HuH-7.5 (cell line): ENCODE results near the gene RASGRP1.

Experiments used
- DNase-seq: peaks from one replicate; pipeline ENCODE4 v3.0.0; 2011; ENCODE audit warnings: low spot score

RASGRP1 gene

DNA sequence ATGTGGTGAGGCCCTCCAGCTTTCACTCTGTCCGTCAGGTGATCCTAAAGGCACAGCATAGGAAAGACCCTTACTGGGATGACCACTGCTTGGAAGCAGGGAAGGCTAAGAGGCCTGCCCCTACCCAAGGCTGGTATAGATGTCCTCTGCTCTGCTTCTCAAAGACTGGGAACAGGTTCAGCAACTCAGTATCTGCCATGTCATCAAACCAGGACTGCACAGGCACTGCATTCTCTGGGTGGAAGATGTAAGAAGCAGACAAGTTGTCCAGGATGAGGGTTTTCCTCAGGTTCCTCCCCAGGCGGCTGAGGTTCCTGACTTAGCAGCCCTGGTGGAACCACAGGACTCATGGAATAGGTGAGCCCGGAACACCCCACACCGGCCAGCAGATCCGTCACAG lies 106.0 kb downstream of the RASGRP1 start:
- DNase-seq: no peak

DNA sequence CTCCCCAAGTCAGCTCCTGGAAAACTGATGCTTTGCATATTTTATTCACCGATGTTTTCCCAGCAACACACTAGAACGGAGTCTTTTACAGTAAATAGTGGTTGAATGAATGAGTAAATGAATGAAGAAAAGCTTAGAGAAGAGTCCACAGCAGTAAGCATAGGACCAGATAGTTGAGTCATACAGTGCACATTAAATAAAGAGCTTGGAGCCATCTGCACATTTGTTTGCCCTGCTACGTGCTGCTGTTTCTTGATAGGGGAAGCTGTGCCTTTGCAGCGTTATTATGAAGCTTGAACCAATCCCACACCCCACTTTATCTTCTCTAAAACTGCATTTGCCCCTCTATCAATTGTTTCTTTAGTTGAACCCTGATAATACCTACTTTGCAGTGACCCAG lies 109.5 kb downstream of the RASGRP1 start:
- no peak for DNase-seq

DNA sequence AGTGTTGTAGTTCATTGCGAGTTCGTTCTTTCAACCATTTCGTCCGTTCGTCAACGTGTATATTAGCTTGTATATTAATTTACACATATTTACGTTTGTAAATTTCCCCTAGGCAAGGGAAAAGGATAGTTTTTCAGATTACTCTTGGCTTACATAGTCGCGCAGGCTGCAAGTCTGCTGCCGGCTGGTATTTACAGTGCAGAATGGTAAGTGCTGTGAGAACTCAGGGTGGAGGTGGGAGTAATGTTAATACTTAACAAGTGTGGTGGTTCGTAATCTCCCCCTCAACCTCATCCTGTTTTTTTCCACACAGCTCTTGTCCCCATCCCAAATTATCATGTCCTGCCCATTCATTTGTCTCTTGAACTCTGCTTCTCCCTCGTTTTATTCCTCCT lies 109.9 kb downstream of the RASGRP1 start:
- no peak for DNase-seq

DNA sequence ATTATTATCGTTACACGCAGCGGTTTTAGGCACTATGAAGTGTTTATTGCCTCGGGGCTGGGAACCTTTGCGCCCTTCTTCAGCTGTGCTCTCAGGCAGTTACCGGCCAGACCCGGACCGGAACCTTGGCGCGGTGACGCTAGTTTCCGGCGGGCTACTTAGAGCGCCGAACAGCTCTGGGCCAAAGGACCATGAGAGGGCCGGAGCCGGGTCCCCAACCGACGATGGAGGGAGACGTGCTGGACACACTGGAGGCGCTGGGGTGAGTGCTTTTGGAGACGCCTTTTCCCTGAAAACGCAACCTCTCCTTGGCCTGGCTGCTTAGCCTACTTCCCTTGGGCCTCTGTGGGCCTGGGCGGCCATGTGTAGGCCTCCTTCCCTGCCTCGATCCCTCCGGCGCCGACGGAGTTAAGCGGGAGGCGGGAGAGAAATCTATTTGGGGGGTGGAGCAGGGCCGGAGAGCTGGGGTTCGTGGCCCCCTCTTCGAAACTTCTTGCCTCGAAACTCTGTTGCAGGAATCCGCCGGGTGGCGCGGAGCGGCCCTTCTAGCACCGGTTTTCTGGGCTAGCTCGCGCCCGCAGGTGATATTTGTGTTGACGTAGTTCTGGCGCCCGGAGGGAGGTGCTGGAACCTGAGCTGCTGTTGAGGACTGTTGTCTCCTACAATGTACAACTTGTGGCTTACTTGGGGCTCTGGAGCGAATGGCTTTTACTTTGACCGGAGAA lies 110.5 kb downstream of the RASGRP1 start, which contains the start of gene FAM98B:
TSS of gene FAM98B (plus strand) at position 157 of the 725 bp plus-strand sequence. CDS start at position 192, 35 bp downstream.
- peak; percentile 37 for DNase-seq

DNA sequence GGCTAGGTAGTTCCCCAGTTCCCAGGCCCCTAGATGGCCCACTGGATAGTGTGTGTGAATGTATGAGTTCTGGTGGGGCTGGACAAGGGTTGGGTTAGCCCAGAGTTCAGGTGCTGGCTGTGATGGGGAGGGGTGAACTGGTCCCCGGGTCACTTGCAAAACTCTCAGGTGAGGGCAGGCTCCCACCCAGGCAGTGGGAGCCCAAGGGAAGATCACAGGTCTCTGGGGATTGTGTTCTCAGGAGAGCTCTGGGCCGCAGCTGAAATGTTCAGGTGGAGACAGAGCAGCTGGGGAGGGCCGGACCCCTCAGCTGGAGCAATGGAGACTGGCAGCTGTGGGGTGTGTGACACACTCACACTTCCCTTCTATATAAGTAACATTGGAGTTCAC lies 123.5 kb downstream of the RASGRP1 start:
- no peak for DNase-seq

- no peak for DNase-seq
Observed at GRCh38 chr15:38440353-38441129, 124.1 kb downstream of the RASGRP1 start.
